ENCODE results near the gene ATXN3. TPM values are rescaled to one million over a fixed set of nuclear protein-coding genes. Genes with fewer than 3 reads are reported as not detected.

ATXN3 gene
- total RNA-seq, 1 experiment from 2014 or later: 33.1 TPM

GRCh38 chr14:92026548-92027190 is 79.7 kb downstream of the ATXN3 start:
- no peak for DNase-seq (ENCODE audit: low spot score)
- H3K27ac Mint-ChIP-seq: peak overlapping the region; percentile 23; the same call in 1 of the 2 replicates
- ChIA-PET POLR2A (no interaction called here), CTCF (no interaction called here)
- no peak overlapping the region for H3K4me3 Mint-ChIP-seq
- no peak for TF ChIP-seq TCF7 (CRISPR knock-in tag; IDR thresholded peaks at IDR 0.05; ENCODE audit: low read depth)
- no peak for TF ChIP-seq E2F5 (CRISPR knock-in tag; IDR thresholded peaks at IDR 0.05)
- no peak for TF ChIP-seq EMX1 (CRISPR knock-in tag; IDR thresholded peaks at IDR 0.05)
- no peak for TF ChIP-seq CREM (CRISPR knock-in tag; IDR thresholded peaks at IDR 0.05)
- no peak for TF ChIP-seq CDX4 (CRISPR knock-in tag; IDR thresholded peaks at IDR 0.05; ENCODE audit: borderline replicate concordance)
- no peak for TF ChIP-seq USF1 (CRISPR knock-in tag; IDR thresholded peaks at IDR 0.05)
- no peak for TF ChIP-seq ZSCAN18 (CRISPR knock-in tag; IDR thresholded peaks at IDR 0.05)
- TF ChIP-seq MLX (CRISPR knock-in tag; IDR thresholded peaks at IDR 0.05): no peak
- no peak for TF ChIP-seq FOXP1 (CRISPR knock-in tag; IDR thresholded peaks at IDR 0.05; ENCODE audit: borderline replicate concordance)
- TF ChIP-seq ZNF219 (CRISPR knock-in tag; IDR thresholded peaks at IDR 0.05; ENCODE audit: borderline replicate concordance): no peak
- no peak for TF ChIP-seq E2F4 (CRISPR knock-in tag; IDR thresholded peaks at IDR 0.05; ENCODE audit: borderline replicate concordance, low read depth)
- no peak for TF ChIP-seq GABPB1 (CRISPR knock-in tag; IDR thresholded peaks at IDR 0.05)
- no peak for TF ChIP-seq NFE2L1 (CRISPR knock-in tag; IDR thresholded peaks at IDR 0.05)
- no peak for TF ChIP-seq ZNF532 (CRISPR knock-in tag; IDR thresholded peaks at IDR 0.05; ENCODE audit: borderline replicate concordance)
- no peak for TF ChIP-seq PRRX2 (CRISPR knock-in tag; IDR thresholded peaks at IDR 0.05)
- H3K9me3 Mint-ChIP-seq: no peaks in the 10 kb centered on the region
- H3K27me3 Mint-ChIP-seq (ENCODE audit: low read depth): no peaks in the 10 kb centered on the region
- H3K4me1 Mint-ChIP-seq: no peaks in the 10 kb centered on the region
- ATAC-seq: no peak
- H3K36me3 Mint-ChIP-seq: peaks cover 12% of the 10 kb centered on the region
